ELF-1 (cell line): ENCODE data around the gene KAT7.

Experiments used
- DNase-seq: peaks from one replicate; pipeline ENCODE4 v3.0.0-alpha.2; 2016; ENCODE audit warnings: low read depth, low spot score

The KAT7 gene

DNA sequence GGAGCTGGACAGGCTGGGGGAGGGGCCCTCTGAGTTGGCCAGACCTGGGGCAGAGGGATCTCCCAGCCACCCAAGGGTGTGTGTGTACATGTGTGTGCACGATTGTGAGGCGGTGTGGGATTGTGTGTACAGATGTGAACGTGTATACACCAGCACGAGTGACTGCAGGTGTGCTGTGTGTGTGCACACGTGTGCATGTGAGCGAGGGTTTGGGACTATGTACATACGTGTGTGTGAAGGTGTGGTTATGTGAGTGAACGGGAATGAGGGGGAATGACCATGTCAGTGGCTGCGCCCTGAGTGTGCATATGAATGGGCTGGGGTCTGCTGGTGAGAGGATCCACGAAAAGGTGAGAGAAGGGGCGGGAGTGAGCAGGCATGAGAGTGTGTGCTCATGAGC is 81.8 kb downstream of the KAT7 start:
- no peak for DNase-seq

DNA sequence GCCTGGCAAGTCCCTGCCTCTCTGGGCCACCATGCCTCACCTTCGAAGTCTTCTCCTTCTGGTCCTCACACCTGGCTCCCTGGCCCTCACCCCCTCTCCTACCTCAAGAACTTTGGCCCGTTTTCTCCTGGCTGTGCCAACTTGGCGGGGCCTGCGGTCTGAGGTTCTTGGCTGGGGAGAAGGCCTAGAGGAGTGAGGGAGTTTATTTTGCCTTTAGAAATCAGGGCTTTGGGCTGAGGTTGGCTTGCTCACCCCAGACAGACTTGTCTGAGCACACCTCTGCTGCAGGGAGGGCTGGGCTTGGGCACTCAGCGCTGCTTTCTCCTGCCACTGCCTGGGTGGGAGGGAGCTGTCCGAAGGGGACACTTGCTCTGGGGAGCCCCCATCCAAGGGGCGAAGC is 82.7 kb downstream of the KAT7 start:
- DNase-seq: no peak

DNA sequence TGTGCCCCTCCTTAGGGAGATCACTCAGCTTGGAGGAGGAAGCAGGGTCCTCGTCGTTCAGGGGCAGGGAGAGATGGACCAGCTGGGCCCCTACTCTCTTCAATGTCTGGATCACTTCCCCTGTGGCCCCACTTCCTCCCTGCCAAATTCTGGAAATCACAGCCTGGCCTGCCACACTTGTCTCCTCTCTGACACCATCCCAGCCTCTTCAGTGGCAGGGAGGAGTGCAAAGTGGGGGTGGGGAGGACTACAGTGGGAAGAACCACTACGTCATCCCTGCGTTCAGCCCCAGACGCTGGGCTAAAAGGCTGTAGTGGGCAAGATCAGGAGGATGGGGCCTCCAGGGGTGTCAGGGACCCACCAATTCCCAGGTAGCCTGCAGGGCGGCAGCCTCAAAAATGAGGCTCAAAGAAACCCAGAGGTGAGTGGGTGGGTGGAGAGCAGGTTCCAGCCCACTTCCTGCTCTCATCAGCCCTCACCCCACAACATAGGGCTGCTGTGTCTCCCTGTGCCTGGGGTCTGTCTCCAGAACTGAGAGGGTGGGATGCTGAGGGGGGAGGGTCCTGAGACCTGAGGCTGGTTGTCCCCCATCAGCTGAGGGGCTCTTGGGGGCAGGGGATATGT is 84.4 kb downstream of the KAT7 start:
- no peak for DNase-seq

GRCh38 chr17:49873466-49873865 is 85.0 kb downstream of the KAT7 start:
- DNase-seq: peak; percentile 34

GRCh38 chr17:49873926-49874325 is 85.4 kb downstream of the KAT7 start:
- DNase-seq: no peak

- DNase-seq: no peak
Measured at GRCh38 chr17:49874911-49875310, 86.4 kb downstream of the KAT7 start.

DNA sequence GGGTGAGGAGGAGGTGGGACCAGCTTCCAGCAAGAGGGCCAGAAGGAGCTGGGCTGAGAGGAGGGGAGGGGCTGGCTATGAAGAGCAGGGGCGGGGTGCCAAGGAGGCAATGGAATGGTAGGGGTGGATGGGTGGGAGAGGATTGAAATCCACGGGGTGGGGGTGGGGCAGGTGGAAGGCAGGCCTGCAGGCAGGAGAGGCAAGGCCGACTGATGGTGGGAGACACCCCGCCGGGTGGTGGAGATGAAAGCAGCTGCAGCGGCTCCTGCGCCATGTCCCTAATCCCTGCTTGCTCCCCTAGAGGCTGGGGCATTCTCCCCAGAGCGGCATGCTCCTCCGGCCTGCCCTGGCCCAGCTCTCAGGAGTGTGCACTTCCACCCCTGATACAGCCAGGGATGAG is 87.2 kb downstream of the KAT7 start:
- peak; percentile 59 for DNase-seq

- DNase-seq: no peak
Measured at GRCh38 chr17:49878931-49879904, 90.7 kb downstream of the KAT7 start.

DNA sequence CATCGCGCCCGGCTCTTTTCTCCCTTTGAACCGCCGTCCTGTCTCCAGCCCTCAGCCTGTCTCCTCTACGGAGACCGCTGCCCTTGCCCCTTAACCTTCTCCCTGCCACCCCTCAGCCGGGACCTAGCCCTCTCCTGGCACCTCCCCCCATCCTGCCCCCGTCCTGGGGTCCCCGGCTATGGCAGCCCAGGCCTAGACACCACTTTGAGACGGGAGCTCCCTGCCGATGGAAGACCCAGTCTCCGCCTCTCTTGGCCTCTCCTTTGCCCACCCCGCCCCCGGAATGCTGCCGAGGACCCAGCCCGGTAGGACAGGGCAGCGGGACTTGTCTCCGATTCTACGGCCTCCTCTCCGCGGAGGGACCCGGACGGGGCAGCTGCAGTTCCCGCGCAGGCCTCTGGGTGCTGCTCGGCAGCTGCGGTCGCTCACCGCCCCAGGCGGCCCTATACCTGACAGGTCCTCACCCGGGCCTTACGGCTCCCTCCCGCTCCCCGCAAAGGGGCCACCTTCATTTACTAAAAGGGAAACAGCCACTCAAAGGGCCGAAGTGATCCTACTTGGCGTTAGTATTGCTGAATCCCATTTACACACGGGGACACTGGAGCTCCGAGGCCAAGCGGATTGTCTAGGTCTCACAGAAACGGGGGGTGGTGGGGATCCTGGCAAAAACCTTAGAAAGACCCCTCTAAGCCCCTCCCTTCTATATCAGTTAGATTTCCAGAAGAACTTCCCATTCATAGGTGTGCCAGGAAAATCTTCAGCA is 92.0 kb downstream of the KAT7 start:
- peak; percentile 99 for DNase-seq

GRCh38 chr17:49881054-49881402 is 92.5 kb downstream of the KAT7 start:
- no peak for DNase-seq

GRCh38 chr17:49882434-49882833 is 94.0 kb downstream of the KAT7 start:
- DNase-seq: no peak
